NB4 (cell line): ENCODE results near the gene FGF12.

Source experiments
- DNase-seq: peaks from one replicate; pipeline ENCODE4 v3.0.0; 2010; ENCODE audit warnings: low read depth
- H3K4me3 ChIP-seq: one replicate; pipeline ENCODE4 v1.5.1; 2011; ENCODE audit warnings: mild to moderate bottlenecking, low read depth, low read length, moderate library complexity
- CTCF ChIP-seq: IDR thresholded peaks from one replicate; pipeline ENCODE4 v1.5.1; 2012; ENCODE audit warnings: low read depth, low read length
- MAX ChIP-seq: IDR thresholded peaks from 2 replicates; pipeline ENCODE4 v1.6.1; 2011; ENCODE audit warnings: low read depth, low read length
- MYC ChIP-seq: IDR thresholded peaks from 2 replicates; pipeline ENCODE4 v1.6.1; 2011; ENCODE audit warnings: low read depth, low read length
- POLR2A ChIP-seq: IDR thresholded peaks from 2 replicates; pipeline ENCODE4 v1.6.1; 2011; ENCODE audit warnings: mild to moderate bottlenecking; ENCODE audit not compliant: insufficient read length; ENCODE audit errors: extremely low read depth

Gene FGF12

DNA sequence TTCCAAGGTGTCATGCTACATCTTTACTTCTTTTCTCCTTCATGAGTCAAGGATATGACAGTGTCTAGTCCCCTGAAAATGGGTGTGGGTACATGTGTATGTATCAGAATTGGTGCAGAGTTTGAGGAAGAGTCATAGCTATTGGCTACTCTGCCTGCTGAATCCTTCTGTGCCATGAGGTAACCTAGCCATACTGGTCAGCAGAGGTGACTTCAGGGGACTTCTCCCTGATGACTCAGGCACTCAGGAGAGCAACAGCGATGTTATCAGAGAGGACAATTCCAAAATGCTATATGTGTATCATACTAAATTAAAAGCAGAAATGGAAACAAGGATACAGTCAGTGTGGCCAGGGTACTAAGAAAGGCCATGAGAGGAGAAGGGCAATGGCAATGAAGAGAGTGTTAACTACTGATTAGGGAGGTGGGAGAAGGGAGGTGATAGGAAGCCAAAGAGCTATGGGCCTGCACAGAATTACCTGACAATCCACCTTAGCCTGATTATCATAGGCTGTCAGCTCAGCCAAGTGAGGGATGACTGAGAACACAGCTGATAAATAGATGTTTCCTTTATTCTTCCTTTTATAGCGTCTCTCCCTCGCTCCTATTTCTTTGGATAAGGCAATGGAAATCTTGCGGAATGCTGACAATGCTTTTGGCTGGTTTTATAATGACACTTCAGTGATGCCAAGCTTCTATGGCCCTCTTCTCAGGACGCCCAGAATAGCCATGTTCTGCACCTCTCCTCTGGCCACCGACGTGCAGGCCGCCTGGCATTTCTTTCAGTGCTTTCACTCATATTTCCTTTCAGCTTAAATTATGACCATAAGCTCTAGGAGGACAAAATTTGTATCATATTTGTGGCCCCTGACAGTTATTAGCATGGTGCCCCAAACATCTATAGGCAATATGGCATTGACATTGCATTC, 90.6 kb downstream of the FGF12 start:
- H3K4me3 ChIP-seq = no peak overlapping the region
- no peak for TF ChIP-seq CTCF
- no peak for TF ChIP-seq POLR2A
- TF ChIP-seq MYC = no peak
- no peak for TF ChIP-seq MAX
- no peak for DNase-seq

GRCh38 chr3:192629429-192629828, 97.9 kb downstream of the FGF12 start:
- H3K4me3 ChIP-seq = no peak overlapping the region
- TF ChIP-seq MAX (no peak), POLR2A (no peak), CTCF (no peak), MYC (no peak)
- no peak for DNase-seq

GRCh38 chr3:192621909-192622308, 105.4 kb downstream of the FGF12 start:
- no peak for DNase-seq
- H3K4me3 ChIP-seq = no peak overlapping the region
- no peak for TF ChIP-seq CTCF
- TF ChIP-seq MYC = no peak

GRCh38 chr3:192620275-192620674, 107.1 kb downstream of the FGF12 start:
- H3K4me3 ChIP-seq = no peak overlapping the region
- no peak for DNase-seq
- no peak for TF ChIP-seq MYC
- no peak for TF ChIP-seq MAX
- no peak for TF ChIP-seq POLR2A
- TF ChIP-seq CTCF = no peak

GRCh38 chr3:192611411-192611810, 115.9 kb downstream of the FGF12 start:
- TF ChIP-seq CTCF (no peak), POLR2A (no peak), MAX (no peak), MYC (no peak)
- DNase-seq = no peak

More at GRCh38 chr3:192611411-192611810, 115.9 kb downstream of the FGF12 start:
- H3K4me3 ChIP-seq = no peak overlapping the region
